ENCODE data around the gene PRPH.
"Not testable (repeated sequence)": the region's sequence is repeated elsewhere in the genome, so short reads cannot be mapped to it uniquely, and the experiment has no call there.

PRPH gene

GRCh38 chr12:49276304-49277290, 18.4 kb upstream of the PRPH start:
- no peak for DNase-seq (ENCODE audit: low spot score)

- no peak for DNase-seq (ENCODE audit: low spot score)
Measured at GRCh38 chr12:49277466-49277865, 17.5 kb upstream of the PRPH start.

- DNase-seq (ENCODE audit: low spot score): no peak
Measured at GRCh38 chr12:49279706-49280159, 15.2 kb upstream of the PRPH start.

- DNase-seq (ENCODE audit: low spot score): not testable (repeated sequence)
Measured at GRCh38 chr12:49280545-49280944, 14.4 kb upstream of the PRPH start.

- DNase-seq (ENCODE audit: low spot score): no peak
Measured at GRCh38 chr12:49282302-49282701, 12.6 kb upstream of the PRPH start.

- not testable (repeated sequence) for DNase-seq (ENCODE audit: low spot score)
Measured at GRCh38 chr12:49282740-49283375, 12.1 kb upstream of the PRPH start.

- DNase-seq (ENCODE audit: low spot score): no peak
Measured at GRCh38 chr12:49283541-49284429, 11.2 kb upstream of the PRPH start.

- no peak for DNase-seq (ENCODE audit: low spot score)
Measured at GRCh38 chr12:49284672-49285071, 10.3 kb upstream of the PRPH start.

GRCh38 chr12:49287876-49288275, 7.1 kb upstream of the PRPH start:
- no peak for DNase-seq (ENCODE audit: low spot score)

GRCh38 chr12:49288412-49288853, 6.5 kb upstream of the PRPH start:
- DNase-seq (ENCODE audit: low spot score): peak; percentile 46

- no peak for DNase-seq (ENCODE audit: low spot score)
Measured at GRCh38 chr12:49288922-49289555, 5.9 kb upstream of the PRPH start.

- DNase-seq (ENCODE audit: low spot score): no peak
Measured at GRCh38 chr12:49292729-49293055, 2.3 kb upstream of the PRPH start.

GRCh38 chr12:49293056-49293956, 1.6 kb upstream of the PRPH start:
- DNase-seq (ENCODE audit: low spot score): no peak

GRCh38 chr12:49294086-49294803, 702 bp upstream of the PRPH start:
- DNase-seq (ENCODE audit: low spot score): no peak

- no peak for DNase-seq (ENCODE audit: low spot score)
Measured at GRCh38 chr12:49294804-49295081, 204 bp upstream of the PRPH start.

GRCh38 chr12:49296034-49296835, 1.3 kb downstream of the PRPH start:
- no peak for DNase-seq (ENCODE audit: low spot score)

- DNase-seq (ENCODE audit: low spot score): no peak
Measured at GRCh38 chr12:49296836-49297694, 2.1 kb downstream of the PRPH start.

GRCh38 chr12:49297695-49298060, 2.7 kb downstream of the PRPH start:
- no peak for DNase-seq (ENCODE audit: low spot score)

Data from kidney capillary endothelial cell (primary cell).